ENCODE results near the gene CBLB.

The CBLB gene

DNA sequence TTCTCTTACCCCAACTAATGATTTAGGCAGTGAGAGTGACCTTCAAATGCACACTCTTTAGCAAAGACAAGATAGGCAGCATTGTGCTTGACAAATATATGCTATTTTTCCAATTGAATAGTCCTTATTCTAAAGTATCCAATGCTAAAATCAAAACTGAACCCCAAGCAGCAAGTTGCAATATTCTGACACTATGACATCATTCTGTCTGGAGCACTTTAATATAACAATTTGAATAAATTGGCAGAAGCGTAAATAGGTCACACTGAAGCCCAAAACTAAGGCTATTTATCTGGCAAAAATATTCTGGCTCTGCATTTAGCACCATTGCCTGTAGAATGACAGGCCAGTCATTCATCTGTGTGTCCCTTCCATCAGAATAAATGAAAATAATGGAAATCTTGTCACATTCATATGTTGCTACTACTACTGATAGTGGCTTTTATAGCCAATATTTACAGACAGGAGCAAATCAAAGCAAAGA is 2.9 kb downstream of the CBLB start:
- Histone ChIP-seq H3K9me3 (ENCODE audit: severe bottlenecking) (no peaks in the 10 kb centered on the region), H3K36me3 (peaks cover 23% of the 10 kb centered on the region), H3K27ac (no peak overlapping the region), H3K27me3 (ENCODE audit: insufficient read depth, low read depth, severe bottlenecking) (no peaks in the 10 kb centered on the region), H3K4me3 (ENCODE audit: low read depth, low read length) (no peak overlapping the region)
- TF ChIP-seq, protein P1, sequence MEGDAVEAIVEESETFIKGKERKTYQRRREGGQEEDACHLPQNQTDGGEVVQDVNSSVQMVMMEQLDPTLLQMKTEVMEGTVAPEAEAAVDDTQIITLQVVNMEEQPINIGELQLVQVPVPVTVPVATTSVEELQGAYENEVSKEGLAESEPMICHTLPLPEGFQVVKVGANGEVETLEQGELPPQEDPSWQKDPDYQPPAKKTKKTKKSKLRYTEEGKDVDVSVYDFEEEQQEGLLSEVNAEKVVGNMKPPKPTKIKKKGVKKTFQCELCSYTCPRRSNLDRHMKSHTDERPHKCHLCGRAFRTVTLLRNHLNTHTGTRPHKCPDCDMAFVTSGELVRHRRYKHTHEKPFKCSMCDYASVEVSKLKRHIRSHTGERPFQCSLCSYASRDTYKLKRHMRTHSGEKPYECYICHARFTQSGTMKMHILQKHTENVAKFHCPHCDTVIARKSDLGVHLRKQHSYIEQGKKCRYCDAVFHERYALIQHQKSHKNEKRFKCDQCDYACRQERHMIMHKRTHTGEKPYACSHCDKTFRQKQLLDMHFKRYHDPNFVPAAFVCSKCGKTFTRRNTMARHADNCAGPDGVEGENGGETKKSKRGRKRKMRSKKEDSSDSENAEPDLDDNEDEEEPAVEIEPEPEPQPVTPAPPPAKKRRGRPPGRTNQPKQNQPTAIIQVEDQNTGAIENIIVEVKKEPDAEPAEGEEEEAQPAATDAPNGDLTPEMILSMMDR (IDR thresholded peaks at IDR 0.05; ENCODE audit: low read depth, low read length) = no peak
- DNase-seq = no peak

DNA sequence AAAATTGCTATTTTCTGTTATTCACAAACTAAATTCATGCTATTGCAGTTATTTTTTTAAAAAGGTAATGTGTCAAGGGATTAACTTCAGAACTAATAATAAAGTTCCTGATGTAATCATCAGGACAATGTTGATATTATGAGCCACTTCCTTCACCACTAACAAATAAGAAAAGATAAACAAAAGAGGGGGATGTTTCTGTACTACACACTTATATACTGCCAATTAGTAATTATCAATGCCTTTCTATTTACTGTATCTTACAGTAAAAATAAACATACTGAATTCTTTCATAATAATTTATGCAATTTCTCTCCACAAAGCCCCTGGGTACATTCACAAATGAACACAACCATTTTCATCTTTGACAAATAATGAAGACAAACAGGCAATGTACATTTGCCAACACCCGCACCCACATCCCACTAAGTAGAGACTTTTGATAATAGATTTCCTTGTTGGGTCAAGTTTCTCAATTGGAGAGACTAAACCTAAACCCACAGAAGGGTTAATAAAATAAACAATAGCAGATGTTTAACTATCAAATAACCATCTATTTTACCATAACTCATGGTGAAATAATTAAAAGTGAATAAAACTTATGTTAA is 3.7 kb downstream of the CBLB start:
- no peak overlapping the region for H3K27ac ChIP-seq
- H3K9me3 ChIP-seq (ENCODE audit: severe bottlenecking) = no peaks in the 10 kb centered on the region
- no peak for DNase-seq
- no peaks in the 10 kb centered on the region for H3K27me3 ChIP-seq (ENCODE audit: insufficient read depth, low read depth, severe bottlenecking)
- H3K36me3 ChIP-seq = peaks cover 23% of the 10 kb centered on the region
- no peak overlapping the region for H3K4me3 ChIP-seq (ENCODE audit: low read depth, low read length)
- TF ChIP-seq, protein P1 (IDR thresholded peaks at IDR 0.05; ENCODE audit: low read depth, low read length) = no peak

DNA sequence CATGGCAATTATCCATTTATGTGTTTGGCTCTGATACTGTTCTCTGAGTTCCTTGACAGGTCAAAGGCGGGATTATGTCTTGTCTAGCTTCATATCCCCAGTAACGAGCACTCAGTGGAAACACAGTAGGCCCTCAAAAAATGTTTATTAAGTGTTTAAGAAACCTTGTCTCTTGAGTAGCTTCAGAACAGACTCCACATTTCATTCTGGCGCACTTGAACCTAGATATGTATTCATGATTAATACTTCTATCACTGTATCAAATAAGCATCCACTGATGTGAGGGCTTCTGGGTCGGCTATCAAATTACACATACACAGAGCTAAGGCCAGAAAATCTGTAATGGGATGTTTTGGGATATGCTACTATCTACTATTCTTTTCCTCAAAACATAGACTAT is 4.6 kb downstream of the CBLB start:
- Histone ChIP-seq H3K9me3 (ENCODE audit: severe bottlenecking) (no peaks in the 10 kb centered on the region), H3K27ac (no peak overlapping the region), H3K4me3 (ENCODE audit: low read depth, low read length) (no peak overlapping the region), H3K27me3 (ENCODE audit: insufficient read depth, low read depth, severe bottlenecking) (no peaks in the 10 kb centered on the region), H3K36me3 (peaks cover 23% of the 10 kb centered on the region)
- no peak for DNase-seq
- TF ChIP-seq, protein P1 (IDR thresholded peaks at IDR 0.05; ENCODE audit: low read depth, low read length) = no peak

DNA sequence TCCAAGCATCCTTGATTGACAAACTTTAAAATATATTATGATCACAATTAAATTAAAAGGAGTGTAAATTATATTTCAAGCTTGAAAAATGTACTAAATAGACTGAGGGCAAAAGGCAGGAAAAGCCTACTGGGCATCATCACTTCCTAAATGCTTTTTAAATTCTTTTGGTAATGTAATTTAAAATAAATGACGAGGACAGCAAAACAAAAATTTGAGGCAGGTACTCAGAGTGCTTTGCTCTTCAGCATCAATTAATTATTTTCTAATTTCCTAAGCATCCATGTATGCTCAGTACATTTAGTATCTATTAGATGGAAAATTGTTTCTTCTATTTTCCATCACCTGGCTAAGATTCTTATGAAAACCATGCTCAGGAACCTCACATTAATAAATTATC is 5.2 kb downstream of the CBLB start:
- no peaks in the 10 kb centered on the region for H3K9me3 ChIP-seq (ENCODE audit: severe bottlenecking)
- H3K27ac ChIP-seq = no peak overlapping the region
- no peaks in the 10 kb centered on the region for H3K27me3 ChIP-seq (ENCODE audit: insufficient read depth, low read depth, severe bottlenecking)
- H3K36me3 ChIP-seq = peaks cover 23% of the 10 kb centered on the region
- no peak for DNase-seq
- no peak overlapping the region for H3K4me3 ChIP-seq (ENCODE audit: low read depth, low read length)
- TF ChIP-seq, protein P1 (IDR thresholded peaks at IDR 0.05; ENCODE audit: low read depth, low read length) = no peak

DNA sequence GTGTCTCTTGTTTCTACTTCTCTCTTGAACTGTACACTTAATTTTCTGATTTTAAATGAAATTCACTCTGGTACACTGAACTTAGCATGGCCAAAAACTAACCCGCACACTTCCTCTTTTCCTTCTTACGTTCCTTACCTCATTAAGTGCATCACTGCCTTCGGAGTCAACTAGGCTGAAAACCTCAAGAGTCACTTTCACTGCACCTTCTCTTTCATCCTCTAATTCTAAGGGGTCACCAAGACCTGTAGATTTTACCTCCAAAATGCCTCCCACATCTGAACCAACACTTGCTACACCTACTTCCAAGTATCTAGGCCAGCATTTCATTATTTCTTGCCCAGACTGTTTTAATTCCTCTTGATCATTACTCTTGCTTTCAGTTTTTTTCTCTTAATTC is 6.6 kb downstream of the CBLB start:
- Histone ChIP-seq H3K27me3 (ENCODE audit: insufficient read depth, low read depth, severe bottlenecking) (no peaks in the 10 kb centered on the region), H3K4me3 (ENCODE audit: low read depth, low read length) (no peak overlapping the region), H3K27ac (no peak overlapping the region), H3K9me3 (ENCODE audit: severe bottlenecking) (no peaks in the 10 kb centered on the region), H3K36me3 (peaks cover 23% of the 10 kb centered on the region)
- TF ChIP-seq, protein P1 (IDR thresholded peaks at IDR 0.05; ENCODE audit: low read depth, low read length) = no peak
- no peak for DNase-seq

DNA sequence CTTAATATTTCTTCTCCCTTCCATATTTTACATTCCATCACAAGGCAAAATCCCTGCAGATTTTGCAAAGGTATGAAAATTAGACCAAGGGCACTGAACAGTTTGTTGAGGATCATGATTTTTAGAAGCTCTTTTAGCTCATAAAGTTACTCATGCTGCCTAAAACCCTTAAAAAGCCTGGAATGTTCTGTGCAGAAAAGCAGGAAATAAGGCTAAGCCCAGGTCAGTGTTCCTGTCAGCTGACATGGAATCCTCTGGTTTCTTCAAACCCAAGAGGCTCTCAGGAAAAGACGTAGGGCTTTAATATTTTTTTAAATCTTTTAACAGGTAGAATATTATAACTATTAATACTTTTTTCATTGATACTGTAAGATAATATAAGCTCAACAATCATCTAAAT is 8.2 kb downstream of the CBLB start:
- Histone ChIP-seq H3K27me3 (ENCODE audit: insufficient read depth, low read depth, severe bottlenecking) (no peaks in the 10 kb centered on the region), H3K27ac (no peak overlapping the region), H3K36me3 (peaks cover 17% of the 10 kb centered on the region), H3K9me3 (ENCODE audit: severe bottlenecking) (no peaks in the 10 kb centered on the region), H3K4me3 (ENCODE audit: low read depth, low read length) (no peak overlapping the region)
- TF ChIP-seq, protein P1 (IDR thresholded peaks at IDR 0.05; ENCODE audit: low read depth, low read length) = no peak
- DNase-seq = no peak

Data from WERI-Rb-1 (cell line).